GM18861 (cell line): ENCODE measurements around the gene KRTAP6-3.

Source experiments
- ATAC-seq: cut with Tn5 transposase; IDR thresholded peaks from one replicate; pipeline ENCODE4 v1.9.1; 2021; ENCODE audit not compliant: unreplicated experiment

Gene KRTAP6-3

GRCh38 chr21:30592140-30592539 is at the start of gene KRTAP6-3:
Gene KRTAP6-3, plus strand, starts transcription at chr21:30592440. Its CDS starts 6 bp downstream, at chr21:30592446.
- no peak for ATAC-seq

- ATAC-seq = no peak
Observed at GRCh38 chr21:30552782-30553181, 39.5 kb upstream of the KRTAP6-3 start.

GRCh38 chr21:30555095-30555494 is 37.1 kb upstream of the KRTAP6-3 start:
- no peak for ATAC-seq

GRCh38 chr21:30561264-30561895 is 30.9 kb upstream of the KRTAP6-3 start, which contains the start of gene KRTAP19-7:
Gene KRTAP19-7, minus strand, starts transcription at chr21:30561314. Its CDS starts 25 bp downstream, at chr21:30561289.
- no peak for ATAC-seq

- ATAC-seq = no peak
Observed at GRCh38 chr21:30561957-30562356, 30.3 kb upstream of the KRTAP6-3 start.

- ATAC-seq = no peak
Observed at GRCh38 chr21:30563072-30563471, 29.2 kb upstream of the KRTAP6-3 start.

GRCh38 chr21:30563630-30564029 is 28.6 kb upstream of the KRTAP6-3 start:
- ATAC-seq = no peak

- ATAC-seq = no peak
Observed at GRCh38 chr21:30567617-30568016, 24.6 kb upstream of the KRTAP6-3 start.

GRCh38 chr21:30577766-30578165 is 14.5 kb upstream of the KRTAP6-3 start:
- ATAC-seq = no peak

- ATAC-seq = no peak
Observed at GRCh38 chr21:30579346-30579745, 12.9 kb upstream of the KRTAP6-3 start.

GRCh38 chr21:30580132-30580531 is 12.1 kb upstream of the KRTAP6-3 start:
- ATAC-seq = no peak

GRCh38 chr21:30582870-30583269 is 9.4 kb upstream of the KRTAP6-3 start:
- no peak for ATAC-seq

GRCh38 chr21:30590297-30590696 is 1.9 kb upstream of the KRTAP6-3 start, which contains the start of gene KRTAP22-2:
Gene KRTAP22-2, minus strand, starts transcription at chr21:30590397.
- no peak for ATAC-seq

GRCh38 chr21:30598802-30599201 is 6.6 kb downstream of the KRTAP6-3 start, which contains the start of gene KRTAP6-2:
Gene KRTAP6-2, minus strand, starts transcription at chr21:30598902. Its CDS starts 28 bp downstream, at chr21:30598874.
- ATAC-seq = no peak

- no peak for ATAC-seq
Observed at GRCh38 chr21:30600787-30601186, 8.5 kb downstream of the KRTAP6-3 start, which contains the start of gene KRTAP22-1. Gene KRTAP22-1, plus strand, starts transcription at chr21:30601087.

GRCh38 chr21:30605968-30606367 is 13.7 kb downstream of the KRTAP6-3 start:
- no peak for ATAC-seq

- ATAC-seq = no peak
Observed at GRCh38 chr21:30612132-30612531, 19.9 kb downstream of the KRTAP6-3 start.

- ATAC-seq = no peak
Observed at GRCh38 chr21:30613836-30614235, 21.6 kb downstream of the KRTAP6-3 start, which contains the start of gene KRTAP6-1. Gene KRTAP6-1, minus strand, starts transcription at chr21:30613930. Its CDS starts 26 bp downstream, at chr21:30613904.

- ATAC-seq = no peak
Observed at GRCh38 chr21:30615199-30615598, 23.0 kb downstream of the KRTAP6-3 start.

- ATAC-seq = no peak
Observed at GRCh38 chr21:30616125-30616524, 23.9 kb downstream of the KRTAP6-3 start, which contains the start of gene KRTAP20-1. Gene KRTAP20-1, plus strand, starts transcription at chr21:30616425. Its CDS starts 30 bp downstream, at chr21:30616455.

GRCh38 chr21:30620080-30620479 is 27.8 kb downstream of the KRTAP6-3 start:
- no peak for ATAC-seq

- ATAC-seq = no peak
Observed at GRCh38 chr21:30620522-30620921, 28.3 kb downstream of the KRTAP6-3 start, which contains the start of gene KRTAP20-4. Gene KRTAP20-4, plus strand, starts transcription at chr21:30620627.
